PFSK-1 (cell line): ENCODE measurements around the gene LHFPL3.

Source experiments
- FOXP2 ChIP-seq: optimal IDR thresholded peaks from 2 replicates; pipeline ENCODE3; 2011; ENCODE audit warnings: borderline replicate concordance, control low read depth, inconsistent platforms; ENCODE audit not compliant: insufficient read depth; ENCODE audit errors: extremely low read length, extremely low read depth
- POLR2AphosphoS5 ChIP-seq: IDR thresholded peaks from 2 replicates; pipeline ENCODE4 v1.6.1; 2012; ENCODE audit warnings: low read depth, mild to moderate bottlenecking, control low read depth, low read length, moderate library complexity
- REST ChIP-seq, 2 experiments: IDR thresholded peaks; 2 replicates each; pipeline versions ENCODE4 v1.6.1 to v1.8.0; 2011 to 2012; ENCODE audit warnings: low read depth in 2 of 2, low read length in 2 of 2, control low read depth in 1 of 2, inconsistent platforms in 1 of 2, mild to moderate bottlenecking in 1 of 2, moderate library complexity in 1 of 2; ENCODE audit not compliant: insufficient read depth in 1 of 2
- SIN3A ChIP-seq: IDR thresholded peaks from 2 replicates; pipeline ENCODE4 v1.6.1; 2012; ENCODE audit warnings: mild to moderate bottlenecking, low read length, moderate library complexity, borderline replicate concordance; ENCODE audit not compliant: insufficient read depth
- TAF1 ChIP-seq: IDR thresholded peaks from 2 replicates; pipeline ENCODE4 v1.6.1; 2012; ENCODE audit warnings: low read length, control low read depth, borderline replicate concordance; ENCODE audit not compliant: insufficient read depth

The LHFPL3 gene

GRCh38 chr7:104569751-104570150, 241.3 kb downstream of the LHFPL3 start:
- TF ChIP-seq TAF1 (no peak), POLR2AphosphoS5 (no peak), FOXP2 (no peak), SIN3A (no peak), REST (IDR thresholded peaks at IDR 0.05; ENCODE audit: insufficient read depth in 1 of 2, low read depth in 2 of 2, low read length in 2 of 2) (no peak)

GRCh38 chr7:104572554-104572953, 244.2 kb downstream of the LHFPL3 start:
- TF ChIP-seq POLR2AphosphoS5 (no peak), FOXP2 (no peak), SIN3A (no peak), REST (IDR thresholded peaks at IDR 0.05; ENCODE audit: insufficient read depth in 1 of 2, low read depth in 2 of 2, low read length in 2 of 2) (no peak)

DNA sequence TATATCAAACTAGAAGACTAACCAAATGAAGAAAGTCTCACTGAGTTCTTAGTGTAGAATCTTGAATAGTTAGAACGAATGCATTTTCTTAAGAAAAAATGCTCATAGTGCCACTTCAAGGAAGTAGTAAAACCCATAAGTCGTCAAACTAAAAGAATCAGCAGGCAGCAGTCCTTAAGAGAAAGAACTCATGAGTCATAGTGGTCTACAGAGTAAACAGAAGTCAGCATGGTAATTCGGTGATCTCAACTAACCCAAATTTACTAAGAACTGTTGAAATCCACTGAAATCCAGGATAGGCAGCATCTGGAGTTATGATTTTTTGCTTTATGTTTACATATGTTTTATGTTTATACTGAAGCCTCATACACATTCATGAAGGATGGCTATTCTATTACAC, 256.2 kb downstream of the LHFPL3 start:
- TF ChIP-seq SIN3A = no peak
- TF ChIP-seq TAF1 = no peak
- no peak for TF ChIP-seq REST (IDR thresholded peaks at IDR 0.05; ENCODE audit: insufficient read depth in 1 of 2, low read depth in 2 of 2, low read length in 2 of 2)
- no peak for TF ChIP-seq POLR2AphosphoS5

- TF ChIP-seq SIN3A = no peak
- no peak for TF ChIP-seq TAF1
- TF ChIP-seq POLR2AphosphoS5 = no peak
- TF ChIP-seq REST (IDR thresholded peaks at IDR 0.05; ENCODE audit: insufficient read depth in 1 of 2, low read depth in 2 of 2, low read length in 2 of 2) = no peak
- no peak for TF ChIP-seq FOXP2
These were observed 275.6 kb downstream of the LHFPL3 start for GRCh38 chr7:104603957-104604356.

DNA sequence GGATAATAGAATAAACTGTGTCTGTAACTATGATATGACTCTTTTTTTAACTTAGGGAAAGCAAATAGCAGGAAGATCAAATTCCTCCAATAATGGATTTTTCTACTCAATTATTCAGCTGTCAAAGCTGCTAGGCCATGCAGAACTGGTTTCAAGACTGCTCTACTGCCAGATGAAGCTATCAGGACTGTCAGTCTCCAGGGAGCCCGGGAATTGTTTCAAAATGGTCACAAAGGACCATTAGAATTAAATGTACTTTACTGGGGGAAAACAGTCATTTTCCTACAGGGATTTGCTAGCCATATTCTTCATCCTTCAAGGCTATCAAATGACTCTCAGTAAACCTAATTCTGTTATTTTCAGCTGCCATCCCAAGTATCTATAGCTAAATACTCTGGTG, 276.3 kb downstream of the LHFPL3 start:
- no peak for TF ChIP-seq TAF1
- TF ChIP-seq SIN3A = no peak
- TF ChIP-seq POLR2AphosphoS5 = no peak
- no peak for TF ChIP-seq FOXP2
- no peak for TF ChIP-seq REST (IDR thresholded peaks at IDR 0.05; ENCODE audit: insufficient read depth in 1 of 2, low read depth in 2 of 2, low read length in 2 of 2)
